GM23338 (cell line): Measurements from ENCODE around the gene TMEM163. TPM values are rescaled to one million over a fixed set of nuclear protein-coding genes. Genes with fewer than 3 reads are reported as not detected.
"Not testable (repeated sequence)": the region's sequence is repeated elsewhere in the genome, so short reads cannot be mapped to it uniquely, and the experiment has no call there.

ENCODE experiments used
- ATAC-seq: fragments of 200-7000 bp; cut with Tn5 transposase; 3 replicates; pipeline ENCODE4 v1.9.1; 2020
- DNase-seq: peaks from one replicate; pipeline ENCODE4 v3.0.0-alpha.2; 2015; ENCODE audit warnings: low spot score
- H2AFZ ChIP-seq: fragments of 200-600 bp; sonication (generic); 2 replicates; pipeline ENCODE4 v1.8.0; 2016; ENCODE audit warnings: antibody characterized with exemption, mild to moderate bottlenecking, moderate library complexity
- H3F3A ChIP-seq: fragments of 200-600 bp; sonication (generic); replicated peaks from 2 replicates; pipeline ENCODE4 v1.8.0; 2017; ENCODE audit warnings: antibody characterized with exemption, mixed run types, low read depth
- H3K27ac ChIP-seq: fragments of 200-600 bp; sonication (generic); 2 replicates; pipeline ENCODE4 v1.6.1; 2016; ENCODE audit warnings: low read depth
- H3K27me3 ChIP-seq: fragments of 200-600 bp; sonication (generic); 2 replicates; pipeline ENCODE4 v1.8.0; 2016; ENCODE audit warnings: mild to moderate bottlenecking, mixed run types, moderate library complexity; ENCODE audit not compliant: insufficient read depth
- H3K36me3 ChIP-seq: fragments of 200-600 bp; sonication (generic); 2 replicates; pipeline ENCODE4 v1.8.0; 2016; ENCODE audit warnings: mild to moderate bottlenecking; ENCODE audit not compliant: insufficient read depth
- H3K4me1 ChIP-seq: fragments of 200-600 bp; sonication (generic); 2 replicates; pipeline ENCODE4 v1.8.0; 2016; ENCODE audit warnings: mild to moderate bottlenecking, moderate library complexity; ENCODE audit not compliant: insufficient read depth
- H3K4me2 ChIP-seq: fragments of 200-600 bp; sonication (generic); 2 replicates; pipeline ENCODE4 v1.7.1; 2017; ENCODE audit warnings: mixed run types
- H3K4me3 ChIP-seq: fragments of 200-600 bp; sonication (generic); 2 replicates; pipeline ENCODE4 v1.6.1; 2016; ENCODE audit warnings: mixed run types
- H3K79me2 ChIP-seq: fragments of 200-600 bp; sonication (generic); replicated peaks from 2 replicates; pipeline ENCODE4 v1.8.0; 2017; ENCODE audit warnings: mild to moderate bottlenecking; ENCODE audit not compliant: insufficient read depth
- H3K9me2 ChIP-seq: fragments of 200-600 bp; sonication (generic); 2 replicates; pipeline ENCODE4 v1.8.0; 2017; ENCODE audit not compliant: insufficient read depth
- H4K20me1 ChIP-seq: fragments of 200-600 bp; sonication (generic); replicated peaks from 2 replicates; pipeline ENCODE4 v1.8.0; 2017; ENCODE audit warnings: mild to moderate bottlenecking; ENCODE audit not compliant: insufficient read depth
- H3K27ac Mint-ChIP-seq: 2 replicates; pipeline ENCODE4 v1.8.0; 2020; ENCODE audit warnings: inconsistent platforms, mild to moderate bottlenecking, moderate library complexity, mixed read lengths
- H3K27me3 Mint-ChIP-seq: 3 replicates; pipeline ENCODE4 v1.8.0; 2022; ENCODE audit warnings: low read depth, mild to moderate bottlenecking, moderate library complexity, mixed read lengths, inconsistent platforms; ENCODE audit not compliant: insufficient read depth, poor library complexity
- H3K36me3 Mint-ChIP-seq: 3 replicates; pipeline ENCODE4 v1.8.0; 2021; ENCODE audit warnings: low read depth, mild to moderate bottlenecking, inconsistent platforms, moderate library complexity, mixed read lengths
- H3K4me1 Mint-ChIP-seq: 3 replicates; pipeline ENCODE4 v1.8.0; 2020; ENCODE audit warnings: mild to moderate bottlenecking, inconsistent platforms, mixed read lengths
- H3K4me3 Mint-ChIP-seq: 3 replicates; pipeline ENCODE4 v1.8.0; 2021; ENCODE audit warnings: moderate library complexity, mild to moderate bottlenecking, inconsistent platforms, mixed read lengths
- H3K9me3 Mint-ChIP-seq: 3 replicates; pipeline ENCODE4 v1.8.0; 2020; ENCODE audit warnings: moderate library complexity, mild to moderate bottlenecking, inconsistent platforms, mixed read lengths
- CTCF ChIP-seq, 2 experiments: fragments of 200-600 bp in 1 of 2; sonication (generic) in 1 of 2; conservative IDR thresholded peaks; 2 replicates each; pipeline versions ENCODE4 v1.5.1 to v1.6.1; 2016 to 2017; ENCODE audit warnings: antibody characterized with exemption in 2 of 2, low read depth in 2 of 2, mild to moderate bottlenecking in 2 of 2, moderate library complexity in 1 of 2
- ETS1 ChIP-seq: IDR thresholded peaks from 2 replicates; pipeline ENCODE4 v1.6.1; 2016; ENCODE audit warnings: antibody characterized with exemption
- JUNB ChIP-seq: IDR thresholded peaks from one replicate; pipeline ENCODE4 v1.6.1; 2016; ENCODE audit warnings: antibody characterized with exemption; ENCODE audit not compliant: unreplicated experiment
- POLR2AphosphoS5 ChIP-seq: IDR thresholded peaks from 2 replicates; pipeline ENCODE4 v1.6.1; 2016; ENCODE audit warnings: antibody characterized with exemption, low read depth
- REST ChIP-seq: IDR thresholded peaks from one replicate; pipeline ENCODE4 v1.6.1; 2018; ENCODE audit warnings: antibody characterized with exemption; ENCODE audit not compliant: unreplicated experiment
- STAT1 ChIP-seq: IDR thresholded peaks from one replicate; pipeline ENCODE4 v1.6.1; 2016; ENCODE audit warnings: antibody characterized with exemption; ENCODE audit not compliant: unreplicated experiment
- ZNF114 ChIP-seq: fragments of 250-450 bp; sonication (Bioruptor Pico); IDR thresholded peaks from 2 replicates; pipeline ENCODE4 v1.5.0; 2020; ENCODE audit warnings: mild to moderate bottlenecking, moderate library complexity
- polyA plus RNA-seq: library from polyadenylated mRNA; unstranded; fragments of >200 nt; fragmentation: Nextera tagmentation; extraction: Ambion mirVana; gene quantifications from 2 replicates; pipeline ENCODE4 v1.2.1, GENCODE V29; 2016
- total RNA-seq: library from RNA; depleted of rRNA; stranded (reverse); fragments of >200 nt; shearing (Covaris generic); gene quantifications from 2 replicates; pipeline ENCODE4 v1.2.3, GENCODE V29; 2014

Gene TMEM163
- total and polyA plus RNA-seq, 2 experiments from 2014 or later = 1.1 to 1.8 TPM

DNA sequence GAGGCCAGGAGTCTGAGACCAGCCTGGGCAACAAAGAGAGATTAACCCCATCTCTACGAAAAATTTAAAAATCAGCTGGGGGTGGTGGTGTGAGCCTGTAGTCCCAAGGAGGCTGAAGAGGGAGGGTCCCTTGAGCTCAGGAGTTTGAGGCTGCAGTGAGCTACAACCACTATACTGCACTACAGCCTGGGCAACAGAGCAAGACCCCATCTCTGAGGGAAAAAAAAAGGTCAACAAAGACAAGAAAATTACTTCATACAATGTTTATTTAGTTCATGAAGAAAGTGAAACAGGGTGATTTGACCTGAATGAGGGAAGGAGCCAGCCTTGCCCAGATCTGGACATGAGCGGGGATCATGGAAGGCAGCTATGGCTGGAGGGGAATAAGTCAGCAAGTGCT, 59.1 kb downstream of the TMEM163 start (continued):
- no peak for TF ChIP-seq POLR2AphosphoS5
- no peak for TF ChIP-seq ETS1

DNA sequence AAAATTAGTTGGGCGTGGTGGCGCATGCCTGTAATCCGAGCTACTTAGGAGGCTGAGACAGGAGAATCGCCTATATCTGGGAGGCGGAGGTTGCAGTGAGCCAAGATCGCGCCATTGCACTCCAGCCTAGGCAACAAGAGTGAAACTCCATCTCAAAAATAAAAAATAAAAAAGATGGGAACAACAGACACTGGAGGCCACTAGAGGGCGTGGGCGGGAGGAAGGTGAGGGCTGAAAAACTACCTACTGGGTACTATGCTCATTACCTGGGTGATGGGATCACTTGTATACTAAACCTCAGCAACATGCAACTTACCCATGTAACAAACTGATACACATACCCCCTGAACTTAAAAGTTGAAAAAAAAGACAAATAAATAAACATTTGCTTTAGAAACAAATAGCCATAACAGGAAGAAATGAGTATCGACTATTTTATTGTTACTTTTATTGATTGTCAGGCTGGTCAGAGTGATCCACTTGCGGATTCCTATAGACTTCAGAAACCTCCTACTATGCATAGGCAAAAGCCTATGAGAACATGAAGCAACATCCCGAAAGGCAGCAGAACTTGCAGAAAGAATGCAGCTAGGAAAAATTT, 61.0 kb downstream of the TMEM163 start:
- Histone ChIP-seq H3K36me3 (no peaks in the 10 kb centered on the region), H3F3A (no peaks in the 10 kb centered on the region), H2AFZ (no peak overlapping the region), H3K9me2 (no peaks in the 10 kb centered on the region), H3K27ac (no peak overlapping the region), H3K4me2 (no peak overlapping the region), H3K4me1 (0 out of 2 replicates have a peak, but pooled peaks cover 3% of the 10 kb centered on the region), H3K4me3 (no peak overlapping the region), H4K20me1 (no peaks in the 10 kb centered on the region), H3K79me2 (no peaks in the 10 kb centered on the region), H3K27me3 (no peaks in the 10 kb centered on the region)
- no peak overlapping the region for H3K4me3 Mint-ChIP-seq
- peaks cover 5% of the 10 kb centered on the region; the same call in 2 of the 3 replicates for H3K4me1 Mint-ChIP-seq
- DNase-seq (peak; percentile 81), ATAC-seq (peak; percentile 79)
- peaks cover 2% of the 10 kb centered on the region for H3K27me3 Mint-ChIP-seq
- no peak overlapping the region for H3K27ac Mint-ChIP-seq
- TF ChIP-seq JUNB (no peak), CTCF (conservative IDR thresholded peaks at IDR 0.05; ENCODE audit: low read depth in 2 of 2) (peak; percentile 82)
- H3K36me3 Mint-ChIP-seq = peaks cover 11% of the 10 kb centered on the region; the same call in 2 of the 3 replicates
- peaks cover 16% of the 10 kb centered on the region for H3K9me3 Mint-ChIP-seq

GRCh38 chr2:134656391-134656790, 62.4 kb downstream of the TMEM163 start:
- H4K20me1 ChIP-seq, H3K36me3 ChIP-seq, H3K27me3 ChIP-seq, H3K4me1 Mint-ChIP-seq, H3K4me1 ChIP-seq, H3K27ac Mint-ChIP-seq, H3K9me2 ChIP-seq, H3K79me2 ChIP-seq, H3F3A ChIP-seq, H3K27ac ChIP-seq, H3K27me3 Mint-ChIP-seq: not testable (repeated sequence)
- Mint-ChIP-seq H3K9me3 (peaks cover 16% of the 10 kb centered on the region), H3K36me3 (peaks cover 11% of the 10 kb centered on the region; the same call in 2 of the 3 replicates), H3K4me3 (peak overlapping the region; percentile 44; the same call in 2 of the 3 replicates)
- peak overlapping the region; percentile 52; the same call in 1 of the 2 replicates for H3K4me2 ChIP-seq
- H3K4me3 ChIP-seq = peak overlapping the region; percentile 30; the same call in 1 of the 2 replicates
- H2AFZ ChIP-seq = peak overlapping the region; percentile 57; the same call in 1 of the 2 replicates
- peak; percentile 35; the same call in 2 of the 3 replicates for ATAC-seq
- DNase-seq = peak; percentile 46

- Histone ChIP-seq H3K36me3 (no peaks in the 10 kb centered on the region), H3F3A (no peaks in the 10 kb centered on the region), H3K27ac (no peak overlapping the region), H3K27me3 (no peaks in the 10 kb centered on the region), H2AFZ (no peak overlapping the region), H3K4me3 (no peak overlapping the region), H4K20me1 (no peaks in the 10 kb centered on the region), H3K4me2 (no peak overlapping the region), H3K4me1 (no peaks in the 10 kb centered on the region), H3K79me2 (no peaks in the 10 kb centered on the region), H3K9me2 (no peaks in the 10 kb centered on the region)
- no peak overlapping the region for H3K4me3 Mint-ChIP-seq
- no peaks in the 10 kb centered on the region for H3K9me3 Mint-ChIP-seq
- H3K36me3 Mint-ChIP-seq = no peaks in the 10 kb centered on the region
- H3K27me3 Mint-ChIP-seq = no peaks in the 10 kb centered on the region
- DNase-seq = no peak
- H3K27ac Mint-ChIP-seq = no peak overlapping the region
- H3K4me1 Mint-ChIP-seq = no peaks in the 10 kb centered on the region
- no peak for ATAC-seq
- no peak for TF ChIP-seq CTCF (conservative IDR thresholded peaks at IDR 0.05; ENCODE audit: low read depth in 2 of 2)
- no peak for TF ChIP-seq ZNF114 (CRISPR knock-in tag)
- TF ChIP-seq JUNB = no peak
- no peak for TF ChIP-seq POLR2AphosphoS5
- no peak for TF ChIP-seq STAT1
- TF ChIP-seq REST = no peak
These were observed 70.2 kb downstream of the TMEM163 start for GRCh38 chr2:134648586-134648985.
